ENCODE data around the gene MAML3.

The MAML3 gene

DNA sequence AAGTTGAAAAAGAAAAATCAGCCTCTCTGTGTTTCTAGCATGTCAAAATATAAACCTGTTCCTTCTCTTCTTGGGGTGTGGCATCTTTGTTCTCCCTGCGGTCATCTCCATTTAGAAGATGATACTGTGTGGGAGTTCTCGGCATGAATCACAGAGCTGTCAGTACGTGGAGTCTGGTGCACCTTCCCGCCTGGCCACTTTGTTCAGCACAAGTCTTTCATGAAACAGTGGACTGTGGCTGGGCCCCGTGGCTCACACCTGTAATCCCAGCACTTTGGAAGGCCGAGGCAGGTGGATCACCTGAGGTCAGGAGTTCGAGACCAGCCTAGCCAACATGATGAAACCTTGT, 166.5 kb downstream of the MAML3 start:
- H3K4me3 Mint-ChIP-seq: no peak overlapping the region
- ATAC-seq (replicated peaks): no peak
- peaks cover 0 to 3% of the 10 kb centered on the region in 2 donors for H3K9me3 Mint-ChIP-seq
- H3K27me3 Mint-ChIP-seq: peaks cover 25 to 30% of the 10 kb centered on the region in 2 donors
- no peaks in the 10 kb centered on the region for H3K4me1 Mint-ChIP-seq (ENCODE audit: low read depth in 2 of 2)
- H3K27ac Mint-ChIP-seq: no peak overlapping the region
- no peaks in the 10 kb centered on the region for H3K36me3 Mint-ChIP-seq (ENCODE audit: insufficient read depth)
- no peak for DNase-seq

- ATAC-seq (replicated peaks): no peak
- H3K36me3 Mint-ChIP-seq (ENCODE audit: insufficient read depth): no peaks in the 10 kb centered on the region
- no peak for DNase-seq
- no peak overlapping the region for H3K4me3 Mint-ChIP-seq
- peaks cover 0 to 3% of the 10 kb centered on the region in 2 donors for H3K9me3 Mint-ChIP-seq
- peaks cover 25 to 30% of the 10 kb centered on the region in 2 donors for H3K27me3 Mint-ChIP-seq
- H3K4me1 Mint-ChIP-seq (ENCODE audit: low read depth in 2 of 2): no peaks in the 10 kb centered on the region
- no peak overlapping the region for H3K27ac Mint-ChIP-seq
Measured at GRCh38 chr4:139986689-139987501, 167.1 kb downstream of the MAML3 start.

DNA sequence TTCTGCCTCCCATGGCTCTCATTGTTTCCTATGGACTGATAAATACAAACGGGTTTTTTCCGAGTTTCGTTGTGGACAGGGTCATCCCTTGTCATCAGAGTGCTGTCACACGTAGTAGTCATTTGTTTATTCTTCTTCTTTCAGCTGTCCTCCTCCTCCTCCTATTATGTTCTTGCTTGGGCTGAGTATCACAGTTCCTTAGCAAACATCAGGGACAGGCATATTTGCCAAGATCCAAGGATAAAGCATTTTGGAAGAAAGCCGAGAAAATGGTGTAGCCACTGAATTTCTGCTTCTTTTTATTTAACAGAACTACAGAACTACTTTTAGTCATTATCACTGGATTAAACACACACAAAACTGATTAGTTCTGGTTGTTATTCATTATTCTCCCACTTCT, 167.9 kb downstream of the MAML3 start:
- Mint-ChIP-seq H3K27ac (no peak overlapping the region), H3K36me3 (ENCODE audit: insufficient read depth) (no peaks in the 10 kb centered on the region), H3K27me3 (peaks cover 25 to 30% of the 10 kb centered on the region in 2 donors), H3K9me3 (peaks cover 0 to 3% of the 10 kb centered on the region in 2 donors), H3K4me1 (ENCODE audit: low read depth in 2 of 2) (no peaks in the 10 kb centered on the region), H3K4me3 (no peak overlapping the region)
- no peak for DNase-seq
- no peak for ATAC-seq (replicated peaks)

- Mint-ChIP-seq H3K36me3 (ENCODE audit: insufficient read depth) (no peaks in the 10 kb centered on the region), H3K27me3 (peaks cover 25 to 30% of the 10 kb centered on the region in 2 donors), H3K9me3 (peaks cover 0 to 3% of the 10 kb centered on the region in 2 donors), H3K27ac (no peak overlapping the region), H3K4me1 (ENCODE audit: low read depth in 2 of 2) (no peaks in the 10 kb centered on the region), H3K4me3 (no peak overlapping the region)
- DNase-seq (no peak), ATAC-seq (replicated peaks) (no peak)
Measured at GRCh38 chr4:139985401-139985800, 168.6 kb downstream of the MAML3 start.

GRCh38 chr4:139984471-139984870, 169.5 kb downstream of the MAML3 start:
- peaks cover 0 to 3% of the 10 kb centered on the region in 2 donors for H3K9me3 Mint-ChIP-seq
- DNase-seq: no peak
- no peaks in the 10 kb centered on the region for H3K36me3 Mint-ChIP-seq (ENCODE audit: insufficient read depth)
- no peak overlapping the region for H3K27ac Mint-ChIP-seq
- ATAC-seq (replicated peaks): no peak
- H3K4me1 Mint-ChIP-seq (ENCODE audit: low read depth in 2 of 2): no peaks in the 10 kb centered on the region
- no peak overlapping the region for H3K4me3 Mint-ChIP-seq
- peaks cover 25 to 30% of the 10 kb centered on the region in 2 donors for H3K27me3 Mint-ChIP-seq

GRCh38 chr4:139978692-139979091, 175.3 kb downstream of the MAML3 start:
- Mint-ChIP-seq H3K27ac (no peak overlapping the region), H3K4me3 (no peak overlapping the region)

GRCh38 chr4:139977838-139978609, 176.0 kb downstream of the MAML3 start:
- Mint-ChIP-seq H3K4me1 (ENCODE audit: low read depth in 2 of 2) (peaks cover 0 to 4% of the 10 kb centered on the region in 2 donors), H3K27me3 (peaks cover 3 to 4% of the 10 kb centered on the region in 2 donors), H3K27ac (no peak overlapping the region), H3K36me3 (ENCODE audit: insufficient read depth) (no peaks in the 10 kb centered on the region), H3K9me3 (no peaks in the 10 kb centered on the region), H3K4me3 (no peak overlapping the region)
- no peak for ATAC-seq (replicated peaks)
- no peak for DNase-seq

More at GRCh38 chr4:139978692-139979091, 175.3 kb downstream of the MAML3 start:
- H3K27me3 Mint-ChIP-seq: peaks cover 9 to 10% of the 10 kb centered on the region in 2 donors
- peak; percentile 47 for ATAC-seq (replicated peaks)
- DNase-seq: no peak
- peaks cover 0 to 1% of the 10 kb centered on the region in 2 donors for H3K9me3 Mint-ChIP-seq
- H3K4me1 Mint-ChIP-seq (ENCODE audit: low read depth in 2 of 2): peaks cover 0 to 4% of the 10 kb centered on the region in 2 donors
- no peaks in the 10 kb centered on the region for H3K36me3 Mint-ChIP-seq (ENCODE audit: insufficient read depth)

- DNase-seq: no peak
- H3K36me3 Mint-ChIP-seq (ENCODE audit: insufficient read depth): no peaks in the 10 kb centered on the region
- ATAC-seq (replicated peaks): no peak
- H3K9me3 Mint-ChIP-seq: no peaks in the 10 kb centered on the region
- peaks cover 0 to 4% of the 10 kb centered on the region in 2 donors for H3K4me1 Mint-ChIP-seq (ENCODE audit: low read depth in 2 of 2)
- H3K27ac Mint-ChIP-seq: no peak overlapping the region
- no peak overlapping the region for H3K4me3 Mint-ChIP-seq
- H3K27me3 Mint-ChIP-seq: no peaks in the 10 kb centered on the region
Measured at GRCh38 chr4:139975830-139976272, 178.1 kb downstream of the MAML3 start.

GRCh38 chr4:139973616-139974015, 180.4 kb downstream of the MAML3 start:
- Mint-ChIP-seq H3K4me3 (no peak overlapping the region), H3K4me1 (ENCODE audit: low read depth in 2 of 2) (peaks cover 0 to 1% of the 10 kb centered on the region in 2 donors), H3K27ac (no peak overlapping the region), H3K9me3 (no peaks in the 10 kb centered on the region), H3K27me3 (no peaks in the 10 kb centered on the region), H3K36me3 (ENCODE audit: insufficient read depth) (no peaks in the 10 kb centered on the region)
- DNase-seq (no peak), ATAC-seq (replicated peaks) (no peak)

GRCh38 chr4:139973015-139973414, 181.0 kb downstream of the MAML3 start:
- no peak overlapping the region for H3K27ac Mint-ChIP-seq
- DNase-seq (no peak), ATAC-seq (replicated peaks) (no peak)
- no peaks in the 10 kb centered on the region for H3K27me3 Mint-ChIP-seq
- H3K9me3 Mint-ChIP-seq: no peaks in the 10 kb centered on the region
- no peak overlapping the region for H3K4me3 Mint-ChIP-seq
- H3K4me1 Mint-ChIP-seq (ENCODE audit: low read depth in 2 of 2): peaks cover 0 to 1% of the 10 kb centered on the region in 2 donors
- no peaks in the 10 kb centered on the region for H3K36me3 Mint-ChIP-seq (ENCODE audit: insufficient read depth)

GRCh38 chr4:139972305-139972704, 181.7 kb downstream of the MAML3 start:
- Mint-ChIP-seq H3K4me1 (ENCODE audit: low read depth in 2 of 2) (peaks cover 0 to 1% of the 10 kb centered on the region in 2 donors), H3K27ac (no peak overlapping the region), H3K27me3 (no peaks in the 10 kb centered on the region), H3K36me3 (ENCODE audit: insufficient read depth) (no peaks in the 10 kb centered on the region), H3K4me3 (no peak overlapping the region), H3K9me3 (no peaks in the 10 kb centered on the region)
- no peak for DNase-seq
- no peak for ATAC-seq (replicated peaks)

GRCh38 chr4:139971111-139971510, 182.9 kb downstream of the MAML3 start:
- no peak for DNase-seq
- no peak for ATAC-seq (replicated peaks)
- Mint-ChIP-seq H3K4me1 (ENCODE audit: low read depth in 2 of 2) (peaks cover 0 to under 1% of the 10 kb centered on the region in 2 donors), H3K4me3 (no peak overlapping the region), H3K27ac (no peak overlapping the region), H3K27me3 (no peaks in the 10 kb centered on the region), H3K36me3 (ENCODE audit: insufficient read depth) (no peaks in the 10 kb centered on the region), H3K9me3 (no peaks in the 10 kb centered on the region)

GRCh38 chr4:139969635-139970266, 184.2 kb downstream of the MAML3 start:
- no peak for ATAC-seq (replicated peaks)
- H3K4me3 Mint-ChIP-seq: no peak overlapping the region
- H3K27ac Mint-ChIP-seq: no peak overlapping the region
- no peaks in the 10 kb centered on the region for H3K9me3 Mint-ChIP-seq
- H3K27me3 Mint-ChIP-seq: no peaks in the 10 kb centered on the region
- H3K4me1 Mint-ChIP-seq (ENCODE audit: low read depth in 2 of 2): no peaks in the 10 kb centered on the region
- no peaks in the 10 kb centered on the region for H3K36me3 Mint-ChIP-seq (ENCODE audit: insufficient read depth)
- DNase-seq: no peak
